Spleen (tissue), 7 donors: ENCODE results near the gene ATF6.

Experiments used
- POLR2A ChIP-seq, 3 donors: fragments of 450-650 bp; IDR thresholded peaks; one replicate each; pipeline ENCODE4 v1.5.1; 2017; ENCODE audit warnings: antibody characterized with exemption in 3 of 3, mild to moderate bottlenecking in 1 of 3
- POLR2AphosphoS5 ChIP-seq, 3 donors: sonication (generic); formaldehyde crosslinking; IDR thresholded peaks; one replicate each; pipeline ENCODE4 v1.5.1; 2017; ENCODE audit warnings: antibody characterized with exemption in 3 of 3
- TF ChIP-seq, protein P1 (sequence below), 11 experiments: fragments of 200-600 bp in 7 of 11; fragments of 450-650 bp in 4 of 11; sonication (generic) in 4 of 11; IDR thresholded peaks in 8 of 11; conservative IDR thresholded peaks in 3 of 11; 1 replicate in 7 of 11; 2 replicates in 4 of 11; pipeline versions ENCODE4 v1.4.0 to v1.8.0; 2016 to 2021; ENCODE audit warnings: antibody characterized with exemption in 11 of 11, inconsistent platforms in 4 of 11, mild to moderate bottlenecking in 1 of 11
- donor health status: DM: no; HTN: no; CAD: no; lungs with moderate emphysema.
- donor health status: DM: no; HTN: no; CAD: no.
- donor health status: DM: no; HTN: no; CAD: no.

DNA sequence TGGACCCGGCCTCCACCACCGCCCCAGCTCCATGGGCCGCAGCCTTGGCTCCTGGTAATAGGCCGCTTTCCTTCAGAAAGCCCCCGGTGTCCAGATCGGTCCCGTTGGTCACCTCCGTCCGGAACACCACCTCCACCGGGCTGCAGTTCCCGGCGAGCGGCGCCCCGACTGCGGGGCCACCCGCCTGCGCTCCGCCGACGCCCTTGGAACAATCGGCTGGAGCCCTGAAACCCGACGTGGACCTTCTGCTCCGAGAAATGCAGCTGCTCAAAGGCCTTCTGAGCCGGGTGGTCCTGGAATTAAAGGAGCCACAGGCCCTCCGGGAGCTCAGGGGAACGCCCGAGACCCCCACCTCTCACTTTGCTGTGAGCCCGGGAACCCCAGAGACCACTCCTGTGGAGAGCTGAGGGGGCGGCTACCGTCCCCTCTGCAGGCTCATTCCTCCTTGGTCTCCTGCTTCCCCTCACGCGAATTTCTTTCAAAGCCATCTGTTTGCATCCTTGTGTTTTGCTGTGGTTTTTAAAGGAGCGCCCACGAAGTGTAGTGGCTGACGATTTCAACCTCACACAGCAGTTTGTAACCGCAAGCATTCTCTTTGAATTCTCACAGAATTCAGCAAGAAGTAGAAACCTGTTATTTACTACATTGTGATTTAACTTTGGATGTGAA, 38.7 kb upstream of the ATF6 start:
- TF ChIP-seq, protein P1, sequence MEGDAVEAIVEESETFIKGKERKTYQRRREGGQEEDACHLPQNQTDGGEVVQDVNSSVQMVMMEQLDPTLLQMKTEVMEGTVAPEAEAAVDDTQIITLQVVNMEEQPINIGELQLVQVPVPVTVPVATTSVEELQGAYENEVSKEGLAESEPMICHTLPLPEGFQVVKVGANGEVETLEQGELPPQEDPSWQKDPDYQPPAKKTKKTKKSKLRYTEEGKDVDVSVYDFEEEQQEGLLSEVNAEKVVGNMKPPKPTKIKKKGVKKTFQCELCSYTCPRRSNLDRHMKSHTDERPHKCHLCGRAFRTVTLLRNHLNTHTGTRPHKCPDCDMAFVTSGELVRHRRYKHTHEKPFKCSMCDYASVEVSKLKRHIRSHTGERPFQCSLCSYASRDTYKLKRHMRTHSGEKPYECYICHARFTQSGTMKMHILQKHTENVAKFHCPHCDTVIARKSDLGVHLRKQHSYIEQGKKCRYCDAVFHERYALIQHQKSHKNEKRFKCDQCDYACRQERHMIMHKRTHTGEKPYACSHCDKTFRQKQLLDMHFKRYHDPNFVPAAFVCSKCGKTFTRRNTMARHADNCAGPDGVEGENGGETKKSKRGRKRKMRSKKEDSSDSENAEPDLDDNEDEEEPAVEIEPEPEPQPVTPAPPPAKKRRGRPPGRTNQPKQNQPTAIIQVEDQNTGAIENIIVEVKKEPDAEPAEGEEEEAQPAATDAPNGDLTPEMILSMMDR (IDR thresholded peaks at IDR 0.05 in 8 of 11, conservative IDR thresholded peaks at IDR 0.05 in 3 of 11): no peak
- TF ChIP-seq POLR2A (IDR thresholded peaks at IDR 0.05) (no peak), POLR2AphosphoS5 (IDR thresholded peaks at IDR 0.05) (no peak)
